PC-3 (cell line): Measurements from ENCODE around the gene TXNDC11.

Source experiments
- CTCF ChIP-seq: fragments of 300-600 bp; sonication (generic); conservative IDR thresholded peaks from 2 replicates; pipeline ENCODE4 v1.5.1; 2017; ENCODE audit warnings: antibody characterized with exemption, low read depth, mild to moderate bottlenecking, low read length
- EZH2 ChIP-seq: fragments of 300-600 bp; sonication (generic); IDR thresholded peaks from one replicate; pipeline ENCODE4 v1.6.1; 2017; ENCODE audit warnings: antibody characterized with exemption, mild to moderate bottlenecking, low read length; ENCODE audit not compliant: unreplicated experiment
- EZH2phosphoT487 ChIP-seq: fragments of 300-600 bp; sonication (generic); IDR thresholded peaks from 2 replicates; pipeline ENCODE4 v1.6.1; 2018; ENCODE audit warnings: mild to moderate bottlenecking, antibody characterized with exemption, low read length, borderline replicate concordance

DNA sequence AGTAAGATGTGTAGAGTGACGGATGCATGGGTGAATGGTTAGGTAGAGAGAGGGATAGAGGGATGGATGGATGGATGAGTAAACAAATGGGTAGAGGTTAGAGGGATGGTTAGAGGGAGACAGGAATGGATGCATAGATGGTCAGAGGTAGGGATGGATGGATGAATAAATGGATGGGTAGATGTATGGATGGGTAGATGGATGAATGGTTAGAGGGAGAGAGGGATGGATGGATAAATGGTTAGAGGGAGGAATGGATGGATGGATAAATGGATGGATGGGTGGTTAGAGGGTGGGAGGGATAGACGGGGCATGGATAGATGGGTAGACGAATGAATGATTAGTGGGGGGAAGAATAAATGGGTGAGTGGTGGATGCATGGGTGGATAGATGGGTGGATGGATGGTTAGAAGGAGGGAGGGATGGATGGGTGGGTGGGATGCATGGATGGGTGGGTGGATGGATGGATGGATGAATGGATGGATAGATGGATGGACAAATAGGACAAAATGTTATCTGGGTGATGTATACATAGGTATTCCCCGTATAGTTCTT lies 103.6 kb downstream of the TXNDC11 start:
- no peak for TF ChIP-seq CTCF
- no peak for TF ChIP-seq EZH2
- TF ChIP-seq EZH2phosphoT487, result no peak
